ENCODE data around the gene GPR78.

The GPR78 gene

DNA sequence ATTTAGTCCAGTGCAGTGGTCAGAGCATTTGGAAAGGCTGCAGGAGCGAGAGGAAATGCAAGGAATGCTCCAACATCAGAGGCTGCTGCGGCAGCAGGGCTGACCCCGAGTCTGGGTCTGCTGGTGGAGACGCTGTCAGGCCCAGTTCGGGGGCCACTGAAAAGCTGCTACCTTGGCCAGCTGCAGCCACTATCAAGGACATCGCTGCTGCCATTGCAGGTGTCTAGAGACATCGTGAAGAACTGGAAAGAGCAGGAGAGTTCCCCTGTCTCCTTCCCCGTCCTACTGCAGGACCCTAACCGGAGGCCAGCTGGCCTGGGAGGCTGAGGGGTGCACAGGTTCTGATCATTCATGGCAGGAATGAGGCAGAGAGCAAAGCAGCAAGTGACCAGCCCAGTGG is 29.5 kb upstream of the GPR78 start:
- H3K4me3 ChIP-seq (ENCODE audit: low read depth, low read length) = no peak overlapping the region
- TF ChIP-seq, protein P1, sequence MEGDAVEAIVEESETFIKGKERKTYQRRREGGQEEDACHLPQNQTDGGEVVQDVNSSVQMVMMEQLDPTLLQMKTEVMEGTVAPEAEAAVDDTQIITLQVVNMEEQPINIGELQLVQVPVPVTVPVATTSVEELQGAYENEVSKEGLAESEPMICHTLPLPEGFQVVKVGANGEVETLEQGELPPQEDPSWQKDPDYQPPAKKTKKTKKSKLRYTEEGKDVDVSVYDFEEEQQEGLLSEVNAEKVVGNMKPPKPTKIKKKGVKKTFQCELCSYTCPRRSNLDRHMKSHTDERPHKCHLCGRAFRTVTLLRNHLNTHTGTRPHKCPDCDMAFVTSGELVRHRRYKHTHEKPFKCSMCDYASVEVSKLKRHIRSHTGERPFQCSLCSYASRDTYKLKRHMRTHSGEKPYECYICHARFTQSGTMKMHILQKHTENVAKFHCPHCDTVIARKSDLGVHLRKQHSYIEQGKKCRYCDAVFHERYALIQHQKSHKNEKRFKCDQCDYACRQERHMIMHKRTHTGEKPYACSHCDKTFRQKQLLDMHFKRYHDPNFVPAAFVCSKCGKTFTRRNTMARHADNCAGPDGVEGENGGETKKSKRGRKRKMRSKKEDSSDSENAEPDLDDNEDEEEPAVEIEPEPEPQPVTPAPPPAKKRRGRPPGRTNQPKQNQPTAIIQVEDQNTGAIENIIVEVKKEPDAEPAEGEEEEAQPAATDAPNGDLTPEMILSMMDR (IDR thresholded peaks at IDR 0.05; ENCODE audit: insufficient read depth, low read depth, low read length, missing control alignments) = no peak
- no peak for DNase-seq (ENCODE audit: low read depth)

DNA sequence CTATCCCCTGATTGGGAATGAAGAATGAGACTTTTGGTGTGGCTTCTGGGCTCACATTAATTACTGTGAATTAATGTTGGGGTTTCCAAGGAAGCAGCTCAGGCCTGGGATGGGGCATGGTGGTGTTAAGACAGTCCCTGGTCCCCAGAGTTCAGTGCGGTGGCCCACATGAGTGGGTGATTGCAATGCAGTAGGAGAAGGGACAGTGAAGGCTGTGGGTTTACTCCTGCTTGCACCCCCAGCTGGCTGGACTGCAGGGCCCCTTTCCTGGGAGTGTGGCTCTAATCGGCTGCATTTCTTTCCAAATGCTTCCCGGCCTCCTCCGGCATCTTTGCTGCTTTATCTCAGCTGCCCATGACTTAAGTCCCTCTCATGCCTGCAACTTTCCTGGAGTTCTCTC is 28.2 kb upstream of the GPR78 start:
- DNase-seq (ENCODE audit: low read depth) = no peak
- H3K4me3 ChIP-seq (ENCODE audit: low read depth, low read length) = no peak overlapping the region
- TF ChIP-seq, protein P1 (IDR thresholded peaks at IDR 0.05; ENCODE audit: insufficient read depth, low read depth, low read length, missing control alignments) = no peak

DNA sequence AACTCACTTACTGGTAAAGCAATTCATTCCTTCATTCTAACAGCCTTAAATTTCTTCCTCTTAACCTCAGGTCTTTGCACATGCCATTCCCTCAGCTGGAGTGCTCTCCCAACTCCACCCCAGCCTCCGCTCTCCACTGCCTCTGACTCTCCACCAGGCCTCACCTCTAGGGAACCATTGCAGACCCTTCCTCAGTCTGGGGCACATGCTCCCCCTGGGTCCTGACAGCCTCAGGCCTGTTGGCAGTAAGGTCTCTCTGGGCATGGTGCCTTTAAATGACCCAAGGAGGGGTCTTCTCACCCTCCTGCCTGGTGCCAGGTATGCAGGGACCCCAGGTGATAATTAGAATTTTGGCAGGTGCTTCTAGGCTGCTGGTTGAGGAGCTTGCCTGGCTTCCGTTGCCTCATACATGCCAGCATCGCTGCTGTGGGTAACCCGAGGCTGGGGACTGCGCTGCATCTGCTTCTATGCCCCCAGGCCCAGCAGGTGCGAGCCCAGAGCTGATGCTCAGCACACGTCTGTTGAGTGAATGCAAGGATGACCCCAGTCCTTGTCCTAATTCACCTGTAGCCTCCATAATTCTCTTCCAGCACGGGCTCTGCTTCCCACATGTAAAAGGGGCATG is 27.5 kb upstream of the GPR78 start:
- DNase-seq (ENCODE audit: low read depth) = no peak
- TF ChIP-seq, protein P1 (IDR thresholded peaks at IDR 0.05; ENCODE audit: insufficient read depth, low read depth, low read length, missing control alignments) = no peak
- no peak overlapping the region for H3K4me3 ChIP-seq (ENCODE audit: low read depth, low read length)

DNA sequence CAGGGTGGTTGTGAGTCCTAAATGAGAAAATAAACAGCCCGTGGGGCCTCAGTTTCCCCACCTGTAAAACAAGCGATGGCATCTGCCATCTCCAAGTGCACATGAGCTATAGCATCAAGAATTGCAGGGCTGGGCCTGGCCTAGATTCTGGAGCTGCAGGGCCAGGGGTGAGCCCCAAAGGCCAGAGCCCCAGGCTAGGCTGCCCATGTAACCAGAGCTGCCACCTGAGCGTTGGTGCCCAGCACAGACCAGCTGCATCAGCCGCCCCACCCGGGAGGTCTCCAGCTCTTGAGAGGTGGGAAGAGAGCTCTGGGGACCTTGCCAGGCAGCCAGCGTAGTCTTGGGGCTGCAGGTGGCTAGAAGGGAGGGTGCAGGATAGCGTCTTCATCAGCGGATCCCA is 27.0 kb upstream of the GPR78 start:
- TF ChIP-seq, protein P1 (IDR thresholded peaks at IDR 0.05; ENCODE audit: insufficient read depth, low read depth, low read length, missing control alignments) = no peak
- no peak for DNase-seq (ENCODE audit: low read depth)
- H3K4me3 ChIP-seq (ENCODE audit: low read depth, low read length) = no peak overlapping the region

DNA sequence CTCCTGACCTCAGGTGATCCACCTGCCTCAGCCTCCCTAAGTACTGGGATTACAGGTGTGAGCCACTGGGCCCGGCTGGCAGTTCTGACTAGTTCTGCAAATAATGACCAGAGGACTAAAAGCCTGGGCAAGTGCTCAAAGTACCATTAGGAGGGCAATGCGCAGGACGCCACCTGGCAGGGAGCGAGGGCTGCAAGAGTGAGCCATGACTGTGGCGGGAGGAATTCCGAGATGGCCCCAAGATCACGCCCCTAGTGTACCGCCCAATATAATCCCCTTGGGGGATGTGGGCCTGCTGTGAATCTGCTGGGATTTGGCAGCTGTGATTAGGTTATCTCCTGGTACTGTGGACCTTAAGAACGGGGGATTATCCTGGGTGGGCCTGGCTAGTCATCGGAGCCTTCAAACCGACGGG is 26.2 kb upstream of the GPR78 start:
- no peak for DNase-seq (ENCODE audit: low read depth)
- TF ChIP-seq, protein P1 (IDR thresholded peaks at IDR 0.05; ENCODE audit: insufficient read depth, low read depth, low read length, missing control alignments) = no peak
- H3K4me3 ChIP-seq (ENCODE audit: low read depth, low read length) = no peak overlapping the region

DNA sequence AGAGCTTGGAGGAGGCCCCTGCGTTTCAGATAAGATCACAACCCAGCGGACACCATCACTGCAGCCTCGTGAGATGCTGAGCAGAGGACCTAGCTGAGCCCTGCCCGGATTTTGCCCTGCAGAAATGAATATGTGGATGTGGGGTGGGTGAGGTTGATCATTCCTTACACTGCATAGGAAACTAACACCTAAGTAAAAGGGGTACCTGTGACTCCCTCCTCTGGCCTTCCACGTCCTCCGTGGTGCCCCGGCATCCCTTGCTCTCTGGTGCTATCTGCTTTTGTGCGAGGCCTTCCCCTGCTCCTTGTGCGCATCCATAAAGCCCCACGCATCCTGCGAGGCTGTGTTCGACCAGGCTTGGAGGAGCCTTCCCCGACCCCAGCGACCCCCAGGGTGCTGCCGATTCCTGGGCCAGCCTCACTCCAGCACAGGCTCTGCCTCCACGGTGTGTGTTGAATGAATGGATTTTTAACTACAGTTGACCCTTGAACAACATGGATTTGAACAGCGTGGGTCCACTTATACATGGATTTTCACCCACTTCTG is 25.6 kb upstream of the GPR78 start:
- TF ChIP-seq, protein P1 (IDR thresholded peaks at IDR 0.05; ENCODE audit: insufficient read depth, low read depth, low read length, missing control alignments) = no peak
- DNase-seq (ENCODE audit: low read depth) = no peak
- H3K4me3 ChIP-seq (ENCODE audit: low read depth, low read length) = no peak overlapping the region

DNA sequence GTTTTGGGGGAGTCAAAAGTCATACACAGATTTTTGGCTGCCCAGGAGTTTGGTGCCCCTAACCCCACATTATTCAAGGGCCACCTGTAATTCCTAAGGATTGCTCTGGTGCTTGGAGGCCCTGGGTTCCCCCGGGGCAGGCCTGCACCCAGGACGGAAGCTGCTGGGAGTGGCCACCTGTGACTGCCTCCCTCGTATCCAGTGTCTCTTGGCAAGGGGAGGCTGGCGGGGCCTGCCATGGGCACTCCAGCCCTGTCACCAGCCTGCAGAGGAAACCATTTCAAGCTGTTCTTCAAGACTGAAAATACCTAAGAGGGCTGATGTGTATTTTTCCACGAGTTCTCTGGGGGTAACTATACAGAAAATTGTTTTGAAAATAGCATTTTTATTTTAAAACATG is 24.5 kb upstream of the GPR78 start:
- TF ChIP-seq, protein P1 (IDR thresholded peaks at IDR 0.05; ENCODE audit: insufficient read depth, low read depth, low read length, missing control alignments) = no peak
- no peak for DNase-seq (ENCODE audit: low read depth)

More for the DNA sequence above, 24.5 kb upstream of the GPR78 start:
- no peak overlapping the region for H3K4me3 ChIP-seq (ENCODE audit: low read depth, low read length)
